ENCODE results near the gene SCEL. TPM values are rescaled to one million over a fixed set of nuclear protein-coding genes. Genes with fewer than 3 reads are reported as not detected.

The SCEL gene
- total and polyA plus RNA-seq, 2 donors from 2014 or later: 0.22 to 3.3 TPM

DNA sequence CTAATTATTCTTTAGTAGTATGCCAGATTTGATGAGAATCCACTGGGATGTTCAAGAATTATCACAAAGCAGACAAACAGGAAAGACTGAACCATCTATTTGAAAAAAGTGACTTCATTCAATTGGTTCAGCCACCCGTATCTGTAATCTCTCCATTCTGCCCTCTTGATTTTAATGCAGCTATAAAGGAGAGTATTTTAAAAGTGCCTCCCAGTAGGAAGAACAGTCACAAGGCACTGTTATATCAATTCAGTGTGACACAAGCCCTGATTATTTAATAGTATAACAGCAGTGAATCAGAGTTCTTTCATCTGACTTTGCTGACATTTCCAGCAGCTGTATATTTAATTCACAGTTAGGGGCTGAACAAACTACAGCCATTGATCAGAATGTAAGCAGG lies 84.6 kb downstream of the SCEL start:
- Histone ChIP-seq H3K4me1 (ENCODE audit: control insufficient read depth in 2 of 3, insufficient read depth in 2 of 3, low read depth in 1 of 3, low read length in 3 of 3) (no peaks in the 10 kb centered on the region), H3K4me3 (ENCODE audit: low read length in 3 of 3) (no peak overlapping the region), H3K36me3 (ENCODE audit: control insufficient read depth in 2 of 3, insufficient read depth in 3 of 3, low read length in 3 of 3) (no peaks in the 10 kb centered on the region), H3K9me3 (ENCODE audit: control insufficient read depth in 2 of 3, insufficient read depth in 1 of 3, low read length in 3 of 3) (no peaks in the 10 kb centered on the region), H3K27me3 (ENCODE audit: control insufficient read depth, insufficient read depth, low read length) (no peaks in the 10 kb centered on the region), H3K9ac (ENCODE audit: low read length in 3 of 3) (no peak overlapping the region), H3K27ac (ENCODE audit: low read depth in 2 of 2, low read length in 2 of 2) (no peak overlapping the region)
- DNase-seq (no peak), FAIRE-seq (no peak)
- intact Hi-C loops (cut with DNase I): no loop called here
- TF ChIP-seq, protein P1, sequence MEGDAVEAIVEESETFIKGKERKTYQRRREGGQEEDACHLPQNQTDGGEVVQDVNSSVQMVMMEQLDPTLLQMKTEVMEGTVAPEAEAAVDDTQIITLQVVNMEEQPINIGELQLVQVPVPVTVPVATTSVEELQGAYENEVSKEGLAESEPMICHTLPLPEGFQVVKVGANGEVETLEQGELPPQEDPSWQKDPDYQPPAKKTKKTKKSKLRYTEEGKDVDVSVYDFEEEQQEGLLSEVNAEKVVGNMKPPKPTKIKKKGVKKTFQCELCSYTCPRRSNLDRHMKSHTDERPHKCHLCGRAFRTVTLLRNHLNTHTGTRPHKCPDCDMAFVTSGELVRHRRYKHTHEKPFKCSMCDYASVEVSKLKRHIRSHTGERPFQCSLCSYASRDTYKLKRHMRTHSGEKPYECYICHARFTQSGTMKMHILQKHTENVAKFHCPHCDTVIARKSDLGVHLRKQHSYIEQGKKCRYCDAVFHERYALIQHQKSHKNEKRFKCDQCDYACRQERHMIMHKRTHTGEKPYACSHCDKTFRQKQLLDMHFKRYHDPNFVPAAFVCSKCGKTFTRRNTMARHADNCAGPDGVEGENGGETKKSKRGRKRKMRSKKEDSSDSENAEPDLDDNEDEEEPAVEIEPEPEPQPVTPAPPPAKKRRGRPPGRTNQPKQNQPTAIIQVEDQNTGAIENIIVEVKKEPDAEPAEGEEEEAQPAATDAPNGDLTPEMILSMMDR (IDR thresholded peaks at IDR 0.05; ENCODE audit: borderline replicate concordance, extremely low read depth, insufficient read depth): no peak

DNA sequence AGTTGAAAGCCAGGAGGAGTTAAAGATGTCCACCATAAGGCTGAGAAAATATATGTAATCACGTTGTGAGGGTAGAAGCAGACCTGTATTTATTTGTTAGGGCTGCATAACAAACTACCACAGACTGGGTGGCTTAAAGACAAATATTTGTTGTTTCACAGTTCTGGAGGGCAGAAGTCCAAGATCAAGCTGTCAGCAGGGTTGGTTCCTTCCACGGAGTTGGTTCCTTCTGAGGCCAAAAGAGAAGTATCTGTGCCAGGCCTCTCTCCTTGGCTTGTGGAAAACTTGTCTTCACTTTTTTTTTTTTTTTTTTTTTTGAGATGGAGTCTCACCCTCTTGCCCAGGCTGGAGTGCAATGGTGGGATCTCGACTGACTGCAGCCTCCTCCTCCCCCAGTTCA lies 88.3 kb downstream of the SCEL start:
- Histone ChIP-seq H3K36me3 (ENCODE audit: control insufficient read depth in 2 of 3, insufficient read depth in 3 of 3, low read length in 3 of 3) (no peaks in the 10 kb centered on the region), H3K4me3 (ENCODE audit: low read length in 3 of 3) (no peak overlapping the region), H3K4me1 (ENCODE audit: control insufficient read depth in 2 of 3, insufficient read depth in 2 of 3, low read depth in 1 of 3, low read length in 3 of 3) (no peaks in the 10 kb centered on the region), H3K27ac (ENCODE audit: low read depth in 2 of 2, low read length in 2 of 2) (no peak overlapping the region), H3K9ac (ENCODE audit: low read length in 3 of 3) (no peak overlapping the region), H3K27me3 (ENCODE audit: control insufficient read depth, insufficient read depth, low read length) (no peaks in the 10 kb centered on the region), H3K9me3 (ENCODE audit: control insufficient read depth in 2 of 3, insufficient read depth in 1 of 3, low read length in 3 of 3) (no peaks in the 10 kb centered on the region)
- intact Hi-C loops (cut with DNase I): no loop called here
- FAIRE-seq (no peak), DNase-seq (no peak)
- TF ChIP-seq, protein P1 (IDR thresholded peaks at IDR 0.05; ENCODE audit: borderline replicate concordance, extremely low read depth, insufficient read depth): no peak

DNA sequence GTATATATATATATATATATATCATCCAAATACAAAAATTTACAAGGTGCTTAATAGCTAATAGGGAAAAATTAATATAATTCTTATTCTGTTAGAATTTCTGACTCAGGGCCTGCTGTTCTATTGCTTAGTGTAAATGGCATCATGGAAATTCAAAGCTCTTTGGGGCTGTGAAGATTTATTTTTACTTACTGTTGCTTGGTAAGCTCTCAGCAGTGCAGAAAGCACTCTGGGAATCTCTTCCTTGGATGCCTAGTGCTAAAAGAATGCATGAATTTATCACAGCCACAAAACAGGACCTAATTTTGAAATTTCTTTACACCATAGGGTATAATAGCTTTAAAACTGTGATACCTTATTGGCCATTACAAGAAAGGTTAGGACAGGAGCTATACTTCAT lies 92.7 kb downstream of the SCEL start:
- intact Hi-C loops (cut with DNase I): no loop called here
- TF ChIP-seq, protein P1 (IDR thresholded peaks at IDR 0.05; ENCODE audit: borderline replicate concordance, extremely low read depth, insufficient read depth): no peak
- no peak for FAIRE-seq

DNA sequence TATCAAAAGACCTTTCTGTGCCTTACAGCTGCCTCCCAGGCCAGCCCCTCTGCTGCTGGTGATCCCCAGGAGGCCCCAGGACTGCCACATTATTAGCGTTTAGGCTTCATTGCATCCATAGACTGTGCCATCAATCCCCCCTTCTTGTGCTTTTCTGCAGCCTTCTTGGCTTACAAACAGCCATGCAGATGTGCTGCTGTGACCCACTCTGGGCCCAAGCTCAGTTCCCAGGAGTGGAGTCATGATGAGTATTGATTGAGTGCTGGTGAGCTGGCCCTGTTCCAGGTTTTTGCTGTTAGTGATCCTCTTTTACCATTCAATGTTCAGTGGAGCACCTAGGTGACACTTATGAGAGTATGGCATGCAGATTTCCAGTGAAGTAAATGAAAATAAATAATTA lies 102.1 kb downstream of the SCEL start:
- intact Hi-C loops (cut with DNase I): no loop called here
- no peak for DNase-seq

More for the DNA sequence above, 92.7 kb downstream of the SCEL start:
- no peak overlapping the region for H3K27ac ChIP-seq (ENCODE audit: low read depth in 2 of 2, low read length in 2 of 2)
- no peak for DNase-seq
- no peaks in the 10 kb centered on the region for H3K4me1 ChIP-seq (ENCODE audit: control insufficient read depth in 2 of 3, insufficient read depth in 2 of 3, low read depth in 1 of 3, low read length in 3 of 3)
- no peak overlapping the region for H3K4me3 ChIP-seq (ENCODE audit: low read length in 3 of 3)
- no peaks in the 10 kb centered on the region for H3K36me3 ChIP-seq (ENCODE audit: control insufficient read depth in 2 of 3, insufficient read depth in 3 of 3, low read length in 3 of 3)
- H3K9me3 ChIP-seq (ENCODE audit: control insufficient read depth in 2 of 3, insufficient read depth in 1 of 3, low read length in 3 of 3): no peaks in the 10 kb centered on the region
- no peaks in the 10 kb centered on the region for H3K27me3 ChIP-seq (ENCODE audit: control insufficient read depth, insufficient read depth, low read length)
- H3K9ac ChIP-seq (ENCODE audit: low read length in 3 of 3): no peak overlapping the region

More for the DNA sequence above, 102.1 kb downstream of the SCEL start:
- no peak overlapping the region for H3K4me3 ChIP-seq (ENCODE audit: low read length in 3 of 3)
- no peaks in the 10 kb centered on the region for H3K4me1 ChIP-seq (ENCODE audit: control insufficient read depth in 2 of 3, insufficient read depth in 2 of 3, low read depth in 1 of 3, low read length in 3 of 3)
- H3K9me3 ChIP-seq (ENCODE audit: control insufficient read depth in 2 of 3, insufficient read depth in 1 of 3, low read length in 3 of 3): no peaks in the 10 kb centered on the region
- H3K27me3 ChIP-seq (ENCODE audit: control insufficient read depth, insufficient read depth, low read length): no peaks in the 10 kb centered on the region
- no peak for FAIRE-seq
- H3K36me3 ChIP-seq (ENCODE audit: control insufficient read depth in 2 of 3, insufficient read depth in 3 of 3, low read length in 3 of 3): no peaks in the 10 kb centered on the region
- TF ChIP-seq, protein P1 (IDR thresholded peaks at IDR 0.05; ENCODE audit: borderline replicate concordance, extremely low read depth, insufficient read depth): no peak
- H3K27ac ChIP-seq (ENCODE audit: low read depth in 2 of 2, low read length in 2 of 2): no peak overlapping the region
- no peak overlapping the region for H3K9ac ChIP-seq (ENCODE audit: low read length in 3 of 3)

Measured in kidney (tissue), 14 donors.